ENCODE data around the gene ARHGAP26.

Gene ARHGAP26

DNA sequence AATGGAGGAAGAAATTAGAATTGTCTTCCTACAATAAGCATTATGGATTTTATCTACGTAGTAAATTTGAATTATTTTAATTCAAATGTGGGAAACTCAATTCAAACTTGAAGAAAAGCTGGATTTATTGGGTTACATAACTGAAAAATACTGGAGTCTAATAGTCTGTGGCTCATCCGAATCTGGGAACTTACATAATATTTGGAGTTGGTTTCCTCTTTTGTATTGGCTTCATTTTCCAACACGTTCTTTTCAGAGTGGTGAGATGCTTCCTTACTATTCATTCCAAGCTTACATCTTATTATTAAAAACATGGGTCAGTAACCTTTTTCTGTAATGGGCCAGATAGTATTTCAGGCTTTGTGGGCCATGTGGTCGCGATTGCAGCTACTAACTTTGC, 164.8 kb downstream of the ARHGAP26 start:
- TF ChIP-seq TAF1 (IDR thresholded peaks at IDR 0.05; ENCODE audit: borderline replicate concordance, insufficient read depth, low read length) = no peak
- no peak for TF ChIP-seq FOXP2 (optimal IDR thresholded peaks at IDR 0.05; ENCODE audit: borderline replicate concordance, extremely low read depth, extremely low read length, insufficient read depth)
- TF ChIP-seq SIN3A (IDR thresholded peaks at IDR 0.05; ENCODE audit: borderline replicate concordance, insufficient read depth, low read length) = no peak
- TF ChIP-seq, protein P1, sequence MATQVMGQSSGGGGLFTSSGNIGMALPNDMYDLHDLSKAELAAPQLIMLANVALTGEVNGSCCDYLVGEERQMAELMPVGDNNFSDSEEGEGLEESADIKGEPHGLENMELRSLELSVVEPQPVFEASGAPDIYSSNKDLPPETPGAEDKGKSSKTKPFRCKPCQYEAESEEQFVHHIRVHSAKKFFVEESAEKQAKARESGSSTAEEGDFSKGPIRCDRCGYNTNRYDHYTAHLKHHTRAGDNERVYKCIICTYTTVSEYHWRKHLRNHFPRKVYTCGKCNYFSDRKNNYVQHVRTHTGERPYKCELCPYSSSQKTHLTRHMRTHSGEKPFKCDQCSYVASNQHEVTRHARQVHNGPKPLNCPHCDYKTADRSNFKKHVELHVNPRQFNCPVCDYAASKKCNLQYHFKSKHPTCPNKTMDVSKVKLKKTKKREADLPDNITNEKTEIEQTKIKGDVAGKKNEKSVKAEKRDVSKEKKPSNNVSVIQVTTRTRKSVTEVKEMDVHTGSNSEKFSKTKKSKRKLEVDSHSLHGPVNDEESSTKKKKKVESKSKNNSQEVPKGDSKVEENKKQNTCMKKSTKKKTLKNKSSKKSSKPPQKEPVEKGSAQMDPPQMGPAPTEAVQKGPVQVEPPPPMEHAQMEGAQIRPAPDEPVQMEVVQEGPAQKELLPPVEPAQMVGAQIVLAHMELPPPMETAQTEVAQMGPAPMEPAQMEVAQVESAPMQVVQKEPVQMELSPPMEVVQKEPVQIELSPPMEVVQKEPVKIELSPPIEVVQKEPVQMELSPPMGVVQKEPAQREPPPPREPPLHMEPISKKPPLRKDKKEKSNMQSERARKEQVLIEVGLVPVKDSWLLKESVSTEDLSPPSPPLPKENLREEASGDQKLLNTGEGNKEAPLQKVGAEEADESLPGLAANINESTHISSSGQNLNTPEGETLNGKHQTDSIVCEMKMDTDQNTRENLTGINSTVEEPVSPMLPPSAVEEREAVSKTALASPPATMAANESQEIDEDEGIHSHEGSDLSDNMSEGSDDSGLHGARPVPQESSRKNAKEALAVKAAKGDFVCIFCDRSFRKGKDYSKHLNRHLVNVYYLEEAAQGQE (IDR thresholded peaks at IDR 0.05; ENCODE audit: insufficient read depth in 1 of 2, low read depth in 2 of 2, low read length in 2 of 2) = no peak
- TF ChIP-seq POLR2AphosphoS5 (IDR thresholded peaks at IDR 0.05; ENCODE audit: low read depth, low read length) = no peak

DNA sequence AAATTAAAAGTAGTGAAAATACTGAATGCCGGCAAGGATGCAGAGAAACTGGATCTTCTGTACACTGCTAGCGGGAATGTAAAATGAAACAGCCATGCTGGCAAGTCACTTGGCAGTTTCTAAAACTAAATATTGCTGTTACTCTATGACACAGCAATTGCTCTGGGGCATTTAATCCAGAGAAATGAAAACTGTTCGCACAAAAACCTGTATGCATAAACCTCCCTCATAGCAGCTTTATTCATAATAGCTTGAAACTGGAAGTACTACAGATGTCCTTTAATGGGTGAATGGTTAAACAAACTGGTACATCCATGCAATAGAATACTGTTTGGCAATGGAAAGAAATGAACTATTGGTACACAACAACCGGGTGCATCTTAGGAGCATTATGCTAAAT, 167.2 kb downstream of the ARHGAP26 start:
- no peak for TF ChIP-seq SIN3A (IDR thresholded peaks at IDR 0.05; ENCODE audit: borderline replicate concordance, insufficient read depth, low read length)
- no peak for TF ChIP-seq POLR2AphosphoS5 (IDR thresholded peaks at IDR 0.05; ENCODE audit: low read depth, low read length)
- TF ChIP-seq, protein P1 (IDR thresholded peaks at IDR 0.05; ENCODE audit: insufficient read depth in 1 of 2, low read depth in 2 of 2, low read length in 2 of 2) = no peak
- TF ChIP-seq TAF1 (IDR thresholded peaks at IDR 0.05; ENCODE audit: borderline replicate concordance, insufficient read depth, low read length) = no peak
- TF ChIP-seq FOXP2 (optimal IDR thresholded peaks at IDR 0.05; ENCODE audit: borderline replicate concordance, extremely low read depth, extremely low read length, insufficient read depth) = no peak

DNA sequence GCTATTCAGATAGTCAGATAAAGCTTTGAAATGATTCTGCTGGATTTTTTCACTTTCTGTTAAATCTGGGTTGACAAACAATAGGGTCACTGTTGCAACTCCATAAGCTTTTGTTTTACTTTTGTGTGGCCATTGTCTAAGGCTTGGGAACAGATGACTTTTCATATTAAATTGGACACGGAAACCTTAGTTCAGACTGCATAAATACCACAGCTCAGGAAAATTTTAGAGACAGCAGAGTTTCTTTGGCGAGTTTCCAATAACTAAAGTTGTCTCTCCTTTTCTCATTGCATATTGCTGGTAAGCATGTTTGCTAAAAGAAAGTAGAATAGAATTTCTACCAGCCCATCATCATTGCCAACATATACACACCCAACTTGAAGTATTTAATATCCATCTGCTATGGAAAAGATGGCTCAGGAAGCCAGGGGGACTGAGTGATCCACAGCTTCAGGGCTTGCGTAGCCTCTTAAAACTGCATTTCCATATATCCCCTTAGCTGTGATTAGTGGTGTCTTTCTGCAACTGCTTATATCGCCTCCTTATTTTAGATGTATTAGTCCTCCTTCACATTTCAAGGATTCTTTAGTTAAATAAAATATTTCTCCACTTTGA, 168.2 kb downstream of the ARHGAP26 start:
- TF ChIP-seq TAF1 (IDR thresholded peaks at IDR 0.05; ENCODE audit: borderline replicate concordance, insufficient read depth, low read length) (no peak), POLR2AphosphoS5 (IDR thresholded peaks at IDR 0.05; ENCODE audit: low read depth, low read length) (no peak), FOXP2 (optimal IDR thresholded peaks at IDR 0.05; ENCODE audit: borderline replicate concordance, extremely low read depth, extremely low read length, insufficient read depth) (no peak), SIN3A (IDR thresholded peaks at IDR 0.05; ENCODE audit: borderline replicate concordance, insufficient read depth, low read length) (no peak)
- TF ChIP-seq, protein P1 (IDR thresholded peaks at IDR 0.05; ENCODE audit: insufficient read depth in 1 of 2, low read depth in 2 of 2, low read length in 2 of 2) = no peak

DNA sequence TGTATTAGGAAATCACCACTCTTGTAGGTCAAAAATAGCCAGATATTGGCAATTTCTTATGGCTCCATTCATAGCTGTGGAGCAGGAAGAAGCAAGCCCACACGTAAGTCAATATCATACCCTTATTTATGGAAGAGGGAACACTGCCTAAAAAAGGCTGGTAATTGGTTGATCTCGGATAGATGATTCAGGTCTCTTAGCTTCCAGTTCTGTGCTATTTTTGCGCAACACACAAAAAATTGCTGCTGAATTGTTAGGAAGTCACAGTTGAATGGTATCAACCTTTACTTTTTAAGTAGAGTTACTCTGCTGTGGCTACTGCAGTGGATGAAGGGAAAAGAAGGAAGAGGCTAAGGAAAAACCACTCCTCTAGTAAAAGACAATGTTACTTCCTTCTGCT, 168.8 kb downstream of the ARHGAP26 start:
- TF ChIP-seq TAF1 (IDR thresholded peaks at IDR 0.05; ENCODE audit: borderline replicate concordance, insufficient read depth, low read length) (no peak), FOXP2 (optimal IDR thresholded peaks at IDR 0.05; ENCODE audit: borderline replicate concordance, extremely low read depth, extremely low read length, insufficient read depth) (no peak), SIN3A (IDR thresholded peaks at IDR 0.05; ENCODE audit: borderline replicate concordance, insufficient read depth, low read length) (no peak), POLR2AphosphoS5 (IDR thresholded peaks at IDR 0.05; ENCODE audit: low read depth, low read length) (no peak)
- TF ChIP-seq, protein P1 (IDR thresholded peaks at IDR 0.05; ENCODE audit: insufficient read depth in 1 of 2, low read depth in 2 of 2, low read length in 2 of 2) = no peak

All from PFSK-1 (cell line).